Mammary epithelial cell (primary cell): ENCODE data around the gene NR4A1.

Experiments used
- CTCF ChIP-seq, 2 donors: IDR thresholded peaks in 1 of 2; conservative IDR thresholded peaks in 1 of 2; 2 replicates each; pipeline ENCODE4 v1.5.1; 2011 to 2012; ENCODE audit warnings: inconsistent platforms in 2 of 2, low read length in 2 of 2, mild to moderate bottlenecking in 2 of 2, control low read depth in 1 of 2, low read depth in 1 of 2; ENCODE audit not compliant: insufficient read depth in 1 of 2; ENCODE audit errors: extremely low read depth in 1 of 2
- EZH2 ChIP-seq: IDR thresholded peaks from 2 replicates; pipeline ENCODE4 v1.6.1; 2012; ENCODE audit warnings: low read length, inconsistent platforms, borderline replicate concordance

- no peak for TF ChIP-seq CTCF (conservative IDR thresholded peaks at IDR 0.05 in 1 of 2, IDR thresholded peaks at IDR 0.05 in 1 of 2; ENCODE audit: extremely low read depth in 1 of 2, insufficient read depth in 1 of 2, low read depth in 1 of 2, low read length in 2 of 2)
- TF ChIP-seq EZH2: no peak
Observed at GRCh38 chr12:52061470-52062166, 10.4 kb downstream of the NR4A1 start.
